KMS-11 (cell line): Measurements from ENCODE around the gene FAM222A.

Experiments used
- H2AFZ ChIP-seq: fragments of 200-600 bp; sonication (generic); 2 replicates; pipeline ENCODE4 v1.6.1; 2016; ENCODE audit warnings: antibody characterized with exemption, mixed run types, low read depth
- H3K27ac ChIP-seq: fragments of 200-600 bp; sonication (generic); 2 replicates; pipeline ENCODE4 v1.6.1; 2016; ENCODE audit warnings: mild to moderate bottlenecking, mixed run types
- H3K27me3 ChIP-seq: fragments of 200-600 bp; sonication (generic); 2 replicates; pipeline ENCODE4 v1.6.1; 2017; ENCODE audit warnings: mild to moderate bottlenecking, low read depth, mixed run types, moderate library complexity; ENCODE audit not compliant: insufficient read depth
- H3K36me3 ChIP-seq: fragments of 200-600 bp; sonication (generic); 2 replicates; pipeline ENCODE4 v1.6.1; 2017; ENCODE audit warnings: mild to moderate bottlenecking, mixed run types; ENCODE audit not compliant: insufficient read depth
- H3K4me1 ChIP-seq: fragments of 200-600 bp; sonication (generic); 2 replicates; pipeline ENCODE4 v1.6.1; 2016; ENCODE audit warnings: mild to moderate bottlenecking, low read depth, mixed run types; ENCODE audit not compliant: poor library complexity, severe bottlenecking
- H3K4me2 ChIP-seq: fragments of 200-600 bp; sonication (generic); 2 replicates; pipeline ENCODE4 v1.7.0; 2016; ENCODE audit warnings: mild to moderate bottlenecking, mixed run types
- H3K4me3 ChIP-seq: fragments of 200-600 bp; sonication (generic); IDR thresholded peaks from 2 replicates; pipeline ENCODE4 v1.6.1; 2017; ENCODE audit warnings: low read depth, low read length, mixed read lengths; ENCODE audit not compliant: insufficient read depth
- H3K79me2 ChIP-seq: fragments of 200-600 bp; sonication (generic); 2 replicates; pipeline ENCODE4 v1.6.1; 2016; ENCODE audit warnings: low read depth, mixed run types; ENCODE audit not compliant: insufficient read depth
- H3K9ac ChIP-seq: fragments of 200-600 bp; sonication (generic); 2 replicates; pipeline ENCODE4 v1.6.1; 2016; ENCODE audit warnings: mild to moderate bottlenecking, mixed run types
- H4K20me1 ChIP-seq: fragments of 200-600 bp; sonication (generic); 2 replicates; pipeline ENCODE4 v1.6.1; 2016; ENCODE audit warnings: mild to moderate bottlenecking, mixed run types; ENCODE audit not compliant: insufficient read depth
- TF ChIP-seq, protein P1 (sequence below): fragments of 200-600 bp; sonication (generic); conservative IDR thresholded peaks from 2 replicates; pipeline ENCODE4 v1.6.1; 2017; ENCODE audit warnings: low read depth, mild to moderate bottlenecking, antibody characterized with exemption, low read length, moderate library complexity, mixed read lengths

FAM222A gene

GRCh38 chr12:109766251-109766778, 52.7 kb downstream of the FAM222A start:
- TF ChIP-seq, protein P1, sequence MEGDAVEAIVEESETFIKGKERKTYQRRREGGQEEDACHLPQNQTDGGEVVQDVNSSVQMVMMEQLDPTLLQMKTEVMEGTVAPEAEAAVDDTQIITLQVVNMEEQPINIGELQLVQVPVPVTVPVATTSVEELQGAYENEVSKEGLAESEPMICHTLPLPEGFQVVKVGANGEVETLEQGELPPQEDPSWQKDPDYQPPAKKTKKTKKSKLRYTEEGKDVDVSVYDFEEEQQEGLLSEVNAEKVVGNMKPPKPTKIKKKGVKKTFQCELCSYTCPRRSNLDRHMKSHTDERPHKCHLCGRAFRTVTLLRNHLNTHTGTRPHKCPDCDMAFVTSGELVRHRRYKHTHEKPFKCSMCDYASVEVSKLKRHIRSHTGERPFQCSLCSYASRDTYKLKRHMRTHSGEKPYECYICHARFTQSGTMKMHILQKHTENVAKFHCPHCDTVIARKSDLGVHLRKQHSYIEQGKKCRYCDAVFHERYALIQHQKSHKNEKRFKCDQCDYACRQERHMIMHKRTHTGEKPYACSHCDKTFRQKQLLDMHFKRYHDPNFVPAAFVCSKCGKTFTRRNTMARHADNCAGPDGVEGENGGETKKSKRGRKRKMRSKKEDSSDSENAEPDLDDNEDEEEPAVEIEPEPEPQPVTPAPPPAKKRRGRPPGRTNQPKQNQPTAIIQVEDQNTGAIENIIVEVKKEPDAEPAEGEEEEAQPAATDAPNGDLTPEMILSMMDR, result no peak
- H4K20me1 ChIP-seq, result no peaks in the 10 kb centered on the region
- no peaks in the 10 kb centered on the region for H3K36me3 ChIP-seq
- no peaks in the 10 kb centered on the region for H3K4me1 ChIP-seq
- H2AFZ ChIP-seq, result no peak overlapping the region
- no peak overlapping the region for H3K4me3 ChIP-seq
- no peak overlapping the region for H3K27ac ChIP-seq
- no peak overlapping the region for H3K4me2 ChIP-seq
- no peaks in the 10 kb centered on the region for H3K79me2 ChIP-seq
- H3K9ac ChIP-seq, result no peak overlapping the region
- H3K27me3 ChIP-seq, result no peaks in the 10 kb centered on the region

DNA sequence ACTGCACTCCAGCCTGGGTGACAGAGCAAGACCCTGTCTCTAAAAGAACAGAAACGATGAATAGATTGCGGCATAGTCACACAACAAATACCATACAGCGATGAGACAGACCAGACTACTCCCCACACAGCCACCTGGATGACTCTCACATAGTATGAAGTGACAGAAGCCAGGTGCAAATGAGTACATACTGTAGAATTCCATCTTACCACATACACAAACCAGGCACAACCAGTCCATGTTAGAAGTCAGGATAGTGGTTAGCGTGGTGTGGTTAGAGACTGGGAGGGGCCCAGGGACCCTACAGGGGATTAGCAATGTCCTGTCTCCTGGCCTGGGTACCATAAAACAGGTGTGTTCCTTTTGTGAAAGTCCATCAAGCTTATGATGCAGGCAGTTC, 53.8 kb downstream of the FAM222A start:
- TF ChIP-seq, protein P1, result no peak
- Histone ChIP-seq H3K27me3 (no peaks in the 10 kb centered on the region), H3K4me3 (no peak overlapping the region), H4K20me1 (no peaks in the 10 kb centered on the region), H2AFZ (no peak overlapping the region), H3K9ac (no peak overlapping the region), H3K36me3 (no peaks in the 10 kb centered on the region), H3K4me1 (no peaks in the 10 kb centered on the region), H3K79me2 (no peaks in the 10 kb centered on the region), H3K27ac (no peak overlapping the region), H3K4me2 (no peak overlapping the region)

DNA sequence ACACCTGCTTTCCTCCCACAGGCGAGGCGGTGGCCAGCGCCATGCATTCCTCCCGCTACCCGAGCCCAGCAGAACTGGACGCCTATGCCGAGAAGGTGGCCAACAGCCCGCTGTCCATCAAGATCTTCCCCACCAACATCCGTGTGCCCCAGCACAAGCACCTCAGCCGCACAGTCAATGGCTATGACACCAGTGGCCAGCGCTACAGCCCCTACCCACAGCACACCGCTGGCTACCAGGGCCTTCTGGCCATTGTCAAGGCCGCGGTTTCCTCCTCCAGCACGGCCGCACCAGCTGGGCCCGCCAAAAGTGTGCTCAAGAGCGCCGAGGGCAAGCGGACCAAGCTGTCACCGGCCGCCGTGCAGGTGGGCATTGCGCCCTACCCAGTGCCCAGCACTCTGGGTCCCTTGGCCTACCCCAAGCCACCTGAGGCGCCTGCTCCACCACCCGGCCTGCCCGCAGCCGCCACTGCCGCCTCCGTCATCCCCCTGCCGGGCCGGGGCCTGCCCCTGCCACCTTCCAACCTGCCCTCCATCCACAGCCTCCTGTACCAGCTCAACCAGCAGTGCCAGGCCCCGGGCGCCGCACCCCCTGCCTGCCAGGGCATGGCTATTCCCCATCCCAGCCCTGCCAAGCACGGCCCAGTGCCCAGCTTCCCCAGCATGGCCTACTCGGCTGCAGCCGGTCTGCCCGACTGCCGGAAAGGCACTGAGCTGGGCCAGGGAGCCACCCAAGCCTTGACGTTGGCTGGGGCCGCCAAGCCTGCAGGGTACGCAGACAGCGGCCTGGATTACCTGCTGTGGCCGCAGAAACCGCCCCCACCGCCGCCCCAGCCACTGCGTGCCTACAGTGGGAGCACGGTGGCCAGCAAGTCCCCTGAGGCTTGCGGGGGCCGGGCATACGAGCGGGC, 54.6 kb downstream of the FAM222A start:
- Histone ChIP-seq H3K27me3 (no peaks in the 10 kb centered on the region), H3K4me3 (no peak overlapping the region), H3K36me3 (no peaks in the 10 kb centered on the region), H3K4me2 (no peak overlapping the region), H2AFZ (no peak overlapping the region), H3K79me2 (no peaks in the 10 kb centered on the region), H3K9ac (no peak overlapping the region), H3K4me1 (no peaks in the 10 kb centered on the region), H3K27ac (no peak overlapping the region), H4K20me1 (no peaks in the 10 kb centered on the region)
- TF ChIP-seq, protein P1, result no peak

- Histone ChIP-seq H3K9ac (no peak overlapping the region), H3K4me1 (no peaks in the 10 kb centered on the region), H3K36me3 (no peaks in the 10 kb centered on the region), H2AFZ (no peak overlapping the region), H3K27ac (no peak overlapping the region), H3K79me2 (no peaks in the 10 kb centered on the region), H4K20me1 (no peaks in the 10 kb centered on the region), H3K27me3 (no peaks in the 10 kb centered on the region), H3K4me2 (no peak overlapping the region), H3K4me3 (no peak overlapping the region)
- TF ChIP-seq, protein P1, result no peak
Observed at GRCh38 chr12:109768901-109769670, 55.5 kb downstream of the FAM222A start.
